ENCODE results near the gene ACER2. TPM values are rescaled to one million over a fixed set of nuclear protein-coding genes. Genes with fewer than 3 reads are reported as not detected.

The ACER2 gene
- total and polyA plus RNA-seq, 2 experiments from 2014 or later, result 0.87 to 14.6 TPM

GRCh38 chr9:19411316-19411715 is 2.5 kb downstream of the ACER2 start:
- ATAC-seq, result no peak
- no peak overlapping the region for H3K4me3 ChIP-seq

More at GRCh38 chr9:19411316-19411715, 2.5 kb downstream of the ACER2 start:
- no peak for DNase-seq (ENCODE audit: low spot score)
- peaks cover 26% of the 10 kb centered on the region for H3K4me1 ChIP-seq (ENCODE audit: insufficient read depth)
- H3K27ac ChIP-seq (ENCODE audit: low read depth), result no peak overlapping the region
- H3K9me3 Mint-ChIP-seq, result no peaks in the 10 kb centered on the region; the same call in 2 of the 3 replicates
- peaks cover 3% of the 10 kb centered on the region; the same call in 1 of the 3 replicates for H3K36me3 Mint-ChIP-seq (ENCODE audit: low read depth)
- peaks cover 4% of the 10 kb centered on the region for H3K36me3 ChIP-seq (ENCODE audit: insufficient read depth)
- H3K4me3 Mint-ChIP-seq, result no peak overlapping the region
- peaks cover 54% of the 10 kb centered on the region for H3K79me2 ChIP-seq (replicated peaks; ENCODE audit: insufficient read depth)
- peak overlapping the region; percentile 51; the same call in 1 of the 2 replicates for H3K27ac Mint-ChIP-seq
- H3K4me1 Mint-ChIP-seq, result peaks cover 18% of the 10 kb centered on the region
- TF ChIP-seq ZNF462 (CRISPR knock-in tag; IDR thresholded peaks at IDR 0.05) (no peak), POLR2AphosphoS5 (IDR thresholded peaks at IDR 0.05; ENCODE audit: low read depth) (no peak), ETS1 (IDR thresholded peaks at IDR 0.05) (no peak), REST (IDR thresholded peaks at IDR 0.05; ENCODE audit: unreplicated experiment) (no peak), JUNB (IDR thresholded peaks at IDR 0.05; ENCODE audit: unreplicated experiment) (no peak), CTCF (conservative IDR thresholded peaks at IDR 0.05; ENCODE audit: low read depth in 2 of 2) (no peak)
- H3K27me3 ChIP-seq (ENCODE audit: insufficient read depth), result peaks cover 6% of the 10 kb centered on the region
- 0 out of 2 replicates have a peak, but pooled peaks cover 2% of the 10 kb centered on the region for H4K20me1 ChIP-seq (replicated peaks; ENCODE audit: insufficient read depth)
- H3F3A ChIP-seq (replicated peaks; ENCODE audit: low read depth), result no peaks in the 10 kb centered on the region; the same call in 1 of the 2 replicates
- H2AFZ ChIP-seq, result no peak overlapping the region
- H3K27me3 Mint-ChIP-seq (ENCODE audit: insufficient read depth, low read depth, poor library complexity), result peaks cover 18% of the 10 kb centered on the region
- no peak overlapping the region for H3K4me2 ChIP-seq
- H3K9me2 ChIP-seq (ENCODE audit: insufficient read depth), result no peaks in the 10 kb centered on the region

All from GM23338 (cell line).